ENCODE results near the gene FOXP1.

FOXP1 gene

GRCh38 chr3:71265365-71265915, 318.1 kb downstream of the FOXP1 start:
- no peak for TF ChIP-seq CTCF (IDR thresholded peaks at IDR 0.05)
- H3K27me3 ChIP-seq, result no peaks in the 10 kb centered on the region
- H3K9me3 ChIP-seq, result no peaks in the 10 kb centered on the region
- no peak for DNase-seq
- intact Hi-C loops (cut with DNase I; ENCODE audit: low total_unique reads), result no loop called here
- no peak overlapping the region for H3K4me3 ChIP-seq
- no peaks in the 10 kb centered on the region for H3K36me3 ChIP-seq
- no peak overlapping the region for H3K27ac ChIP-seq
- no peaks in the 10 kb centered on the region for H3K4me1 ChIP-seq

DNA sequence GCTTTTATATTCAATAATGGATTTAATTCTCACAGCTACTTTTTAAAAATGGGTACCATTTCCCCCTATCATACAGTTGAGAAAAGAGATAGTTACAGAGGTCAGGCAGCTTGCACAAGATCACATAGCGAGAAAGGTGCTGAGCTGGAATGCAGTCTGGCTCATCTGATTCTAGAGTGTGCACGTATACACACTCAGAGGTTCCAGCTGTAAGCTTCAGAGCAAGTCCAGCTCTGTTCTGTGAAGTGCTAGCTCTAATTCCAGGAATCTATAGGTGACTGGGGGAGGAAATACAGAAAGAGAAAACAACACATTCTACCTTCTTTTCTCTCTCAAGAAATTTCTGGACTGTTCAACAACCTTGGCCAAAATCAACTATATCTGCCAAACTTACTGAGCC, 318.7 kb downstream of the FOXP1 start:
- Histone ChIP-seq H3K9me3 (no peaks in the 10 kb centered on the region), H3K36me3 (no peaks in the 10 kb centered on the region), H3K27ac (no peak overlapping the region), H3K27me3 (no peaks in the 10 kb centered on the region), H3K4me3 (no peak overlapping the region), H3K4me1 (no peaks in the 10 kb centered on the region)
- no peak for DNase-seq
- intact Hi-C loops (cut with DNase I; ENCODE audit: low total_unique reads), result no loop called here
- TF ChIP-seq CTCF (IDR thresholded peaks at IDR 0.05), result no peak

DNA sequence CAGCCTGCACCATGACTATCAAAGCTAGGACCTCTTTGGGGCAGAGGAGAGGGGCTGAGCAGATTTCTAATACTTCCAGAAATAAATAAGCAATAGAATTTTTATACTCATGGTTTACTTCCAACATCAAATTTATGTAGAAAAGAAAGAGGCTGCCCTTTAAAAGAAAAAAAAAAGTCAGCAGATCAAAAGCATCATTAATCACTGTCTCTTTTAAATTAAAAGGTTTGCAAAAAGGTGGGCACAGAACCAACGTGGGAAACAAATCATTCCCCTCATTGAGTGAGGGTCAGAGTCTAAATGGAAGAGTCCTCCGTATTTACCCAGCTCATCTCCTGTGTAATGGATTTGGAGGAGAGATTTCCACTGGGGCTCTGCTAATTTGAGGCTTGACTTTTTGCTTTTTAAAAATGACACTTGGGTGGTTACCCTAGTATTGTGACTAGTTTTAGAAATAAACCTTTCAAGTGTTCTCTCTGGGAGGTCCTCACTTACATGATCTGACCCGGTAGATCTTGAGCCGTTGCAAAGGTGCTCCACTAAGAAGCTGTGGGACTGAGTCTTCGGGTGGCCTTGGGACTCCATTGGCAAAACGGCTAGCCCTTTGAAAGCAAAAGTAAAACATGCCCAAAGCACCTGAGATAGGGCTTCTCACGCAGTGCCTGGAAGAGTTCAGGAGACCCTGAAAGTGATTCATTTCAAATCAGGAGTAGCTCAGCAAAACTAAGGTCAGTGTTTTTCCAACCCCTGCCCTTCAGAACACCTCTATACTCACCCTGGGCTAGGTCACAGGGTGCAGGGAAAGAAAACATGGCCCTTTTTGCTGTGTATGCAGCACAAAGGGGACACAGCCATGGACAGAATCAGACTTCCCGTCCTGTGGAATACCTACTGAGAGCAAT, 320.9 kb downstream of the FOXP1 start:
- no peak for TF ChIP-seq CTCF (IDR thresholded peaks at IDR 0.05)
- H3K36me3 ChIP-seq, result no peaks in the 10 kb centered on the region
- H3K9me3 ChIP-seq, result no peaks in the 10 kb centered on the region
- H3K4me1 ChIP-seq, result peaks cover 0 to 11% (median 9%) of the 10 kb centered on the region in 4 donors
- no peaks in the 10 kb centered on the region for H3K27me3 ChIP-seq
- H3K27ac ChIP-seq, result no peak overlapping the region
- DNase-seq, result no peak
- no peak overlapping the region for H3K4me3 ChIP-seq
- intact Hi-C loops (cut with DNase I; ENCODE audit: low total_unique reads), result no loop called here

GRCh38 chr3:71260782-71261181, 322.7 kb downstream of the FOXP1 start:
- Histone ChIP-seq H3K27ac (no peak overlapping the region), H3K9me3 (no peaks in the 10 kb centered on the region)
- DNase-seq, result no peak

DNA sequence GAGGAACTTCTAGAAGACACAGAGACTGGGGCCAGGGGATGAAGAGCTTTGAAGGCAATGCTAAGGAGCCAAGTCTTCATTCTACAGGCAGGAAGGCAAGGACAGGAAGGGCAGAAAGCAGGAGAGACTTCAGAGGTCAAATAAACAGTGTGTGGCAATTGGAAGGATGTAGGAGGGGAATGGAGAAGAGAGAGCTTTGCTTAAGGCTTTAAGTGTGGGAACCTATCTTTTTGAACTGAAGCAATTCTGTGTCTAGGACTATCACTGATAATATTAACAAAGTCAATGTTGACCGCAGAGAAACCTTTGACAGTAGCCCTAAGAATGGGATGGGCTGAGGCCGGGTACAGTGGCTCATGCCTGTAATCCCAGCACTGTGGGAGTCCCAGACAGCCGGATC, 325.0 kb downstream of the FOXP1 start:
- H3K4me1 ChIP-seq, result peaks cover 0 to 25% (median 20%) of the 10 kb centered on the region in 4 donors
- intact Hi-C loops (cut with DNase I; ENCODE audit: low total_unique reads), result no loop called here
- DNase-seq, result no peak
- no peaks in the 10 kb centered on the region for H3K27me3 ChIP-seq
- no peak for TF ChIP-seq CTCF (IDR thresholded peaks at IDR 0.05)
- H3K36me3 ChIP-seq, result no peaks in the 10 kb centered on the region
- H3K4me3 ChIP-seq, result no peak overlapping the region
- H3K27ac ChIP-seq, result no peak overlapping the region
- no peaks in the 10 kb centered on the region for H3K9me3 ChIP-seq

More at GRCh38 chr3:71260782-71261181, 322.7 kb downstream of the FOXP1 start:
- Histone ChIP-seq H3K36me3 (no peaks in the 10 kb centered on the region), H3K4me1 (peaks cover 0 to 11% (median 9%) of the 10 kb centered on the region in 4 donors), H3K4me3 (no peak overlapping the region), H3K27me3 (no peaks in the 10 kb centered on the region)
- no peak for TF ChIP-seq CTCF (IDR thresholded peaks at IDR 0.05)
- intact Hi-C loops (cut with DNase I; ENCODE audit: low total_unique reads), result no loop called here

Measured in tibial artery (tissue), 4 donors.